H9 (cell line): ENCODE measurements around the gene ADORA2B. TPM values are rescaled to one million over a fixed set of nuclear protein-coding genes. Genes with fewer than 3 reads are reported as not detected.
A peak's percentile ranks its signal among the peaks of the same experiment; 100 is the strongest.

ENCODE experiments used
- DNase-seq: peaks from one replicate; pipeline ENCODE4 v3.0.0-alpha.2; 2017
- H2AFZ ChIP-seq: one replicate; pipeline ENCODE4 v1.6.1; 2013; ENCODE audit warnings: mild to moderate bottlenecking, low read length, control low read depth, moderate library complexity
- H2AK5ac ChIP-seq: 2 replicates; pipeline ENCODE4 v1.6.1; 2013; ENCODE audit warnings: low read length, control low read depth, mixed read lengths; ENCODE audit not compliant: insufficient read length
- H2BK120ac ChIP-seq: one replicate; pipeline ENCODE4 v1.6.1; 2013; ENCODE audit warnings: low read depth, mild to moderate bottlenecking, low read length, control low read depth, inconsistent platforms; ENCODE audit not compliant: poor library complexity, severe bottlenecking
- H2BK12ac ChIP-seq: 2 replicates; pipeline ENCODE4 v1.6.1; 2013; ENCODE audit warnings: low read length, control low read depth, mixed read lengths, low read depth; ENCODE audit not compliant: insufficient read length
- H2BK15ac ChIP-seq: 2 replicates; pipeline ENCODE4 v1.6.1; 2013; ENCODE audit warnings: low read depth, low read length, control low read depth
- H2BK20ac ChIP-seq: one replicate; pipeline ENCODE4 v1.6.1; 2013; ENCODE audit warnings: low read depth, mild to moderate bottlenecking, low read length, control low read depth, inconsistent platforms; ENCODE audit not compliant: poor library complexity, severe bottlenecking
- H2BK5ac ChIP-seq: 2 replicates; pipeline ENCODE4 v1.6.1; 2013; ENCODE audit warnings: low read length, control low read depth, mixed read lengths; ENCODE audit not compliant: insufficient read length
- H3K14ac ChIP-seq: 2 replicates; pipeline ENCODE4 v1.6.1; 2013; ENCODE audit warnings: low read length, control low read depth; ENCODE audit not compliant: insufficient read depth
- H3K18ac ChIP-seq: 2 replicates; pipeline ENCODE4 v1.6.1; 2013; ENCODE audit warnings: low read depth, mild to moderate bottlenecking, mixed read lengths, low read length, control low read depth; ENCODE audit not compliant: insufficient read length
- H3K23ac ChIP-seq: 2 replicates; pipeline ENCODE4 v1.6.1; 2013; ENCODE audit warnings: low read length, control low read depth, mixed read lengths, low read depth; ENCODE audit not compliant: insufficient read length
- H3K23me2 ChIP-seq: 2 replicates; pipeline ENCODE4 v1.6.1; 2013; ENCODE audit warnings: low read depth, mild to moderate bottlenecking, mixed read lengths, low read length, control low read depth; ENCODE audit not compliant: insufficient read length, poor library complexity, severe bottlenecking
- H3K27ac ChIP-seq: 2 replicates; pipeline ENCODE4 v1.5.1; 2013; ENCODE audit warnings: low read length, control low read depth, mixed read lengths, low read depth; ENCODE audit not compliant: insufficient read length
- H3K27me3 ChIP-seq: 2 replicates; pipeline ENCODE4 v1.6.1; 2013; ENCODE audit warnings: low read length, control low read depth, inconsistent platforms; ENCODE audit not compliant: insufficient read depth
- H3K4ac ChIP-seq: 2 replicates; pipeline ENCODE4 v1.6.1; 2013; ENCODE audit warnings: low read depth, mild to moderate bottlenecking, control low read depth, inconsistent platforms, low read length, moderate library complexity
- H3K4me1 ChIP-seq: 2 replicates; pipeline ENCODE4 v1.6.1; 2013; ENCODE audit warnings: low read length, control low read depth, inconsistent platforms; ENCODE audit not compliant: insufficient read depth
- H3K4me2 ChIP-seq: 2 replicates; pipeline ENCODE4 v1.6.1; 2013; ENCODE audit warnings: low read length, control low read depth, mixed read lengths; ENCODE audit not compliant: insufficient read length, insufficient read depth
- H3K56ac ChIP-seq: 2 replicates; pipeline ENCODE4 v1.6.1; 2013; ENCODE audit warnings: low read depth, mild to moderate bottlenecking, mixed read lengths, low read length, control low read depth; ENCODE audit not compliant: insufficient read length
- H3K79me1 ChIP-seq: 2 replicates; pipeline ENCODE4 v1.6.1; 2013; ENCODE audit warnings: low read depth, mild to moderate bottlenecking, moderate library complexity, low read length, control low read depth, inconsistent platforms; ENCODE audit not compliant: insufficient read depth, poor library complexity, severe bottlenecking
- H3K79me2 ChIP-seq: 2 replicates; pipeline ENCODE4 v1.6.1; 2013; ENCODE audit warnings: low read length, control low read depth, inconsistent platforms; ENCODE audit not compliant: insufficient read depth
- H3K9ac ChIP-seq: 2 replicates; pipeline ENCODE4 v1.6.1; 2013; ENCODE audit warnings: low read length, control low read depth, mixed read lengths; ENCODE audit not compliant: insufficient read length; ENCODE audit errors: extremely low read depth
- H3K9me3 ChIP-seq: one replicate; pipeline ENCODE4 v1.6.1; 2013; ENCODE audit warnings: low read depth, low read length, inconsistent platforms; ENCODE audit not compliant: control insufficient read depth
- H3T11ph ChIP-seq: one replicate; pipeline ENCODE4 v1.6.1; 2013; ENCODE audit warnings: mild to moderate bottlenecking, low read length, control low read depth, inconsistent platforms
- H4K20me1 ChIP-seq: one replicate; pipeline ENCODE4 v1.6.1; 2013; ENCODE audit not compliant: control insufficient read depth, insufficient read length, insufficient read depth
- H4K5ac ChIP-seq: 2 replicates; pipeline ENCODE4 v1.6.1; 2013; ENCODE audit warnings: low read depth, mild to moderate bottlenecking, mixed read lengths, low read length, control low read depth; ENCODE audit not compliant: insufficient read length
- H4K8ac ChIP-seq: replicated peaks from 2 replicates; pipeline ENCODE4 v1.6.1; 2013; ENCODE audit warnings: low read length, control low read depth, mixed read lengths, low read depth; ENCODE audit not compliant: insufficient read length
- H4K91ac ChIP-seq: 2 replicates; pipeline ENCODE4 v1.6.1; 2013; ENCODE audit warnings: low read depth, mild to moderate bottlenecking, moderate library complexity, mixed read lengths, low read length, control low read depth; ENCODE audit not compliant: insufficient read length
- H3K27ac Mint-ChIP-seq, 3 experiments: 2 replicates in 2 of 3; 3 replicates in 1 of 3; pipeline ENCODE4 v1.8.0; 2020 to 2021; ENCODE audit warnings: mixed read lengths in 3 of 3, mild to moderate bottlenecking in 1 of 3, moderate library complexity in 1 of 3
- H3K27me3 Mint-ChIP-seq: 2 replicates; pipeline ENCODE4 v1.8.0; 2021; ENCODE audit warnings: low read depth, mild to moderate bottlenecking, moderate library complexity, mixed read lengths
- H3K36me3 Mint-ChIP-seq, 3 experiments: 2 replicates in 2 of 3; 3 replicates in 1 of 3; pipeline ENCODE4 v1.8.0; 2020 to 2021; ENCODE audit warnings: low read depth in 3 of 3, mixed read lengths in 3 of 3; ENCODE audit not compliant: insufficient read depth in 1 of 3
- H3K4me1 Mint-ChIP-seq, 2 experiments: 2 replicates each; pipeline ENCODE4 v1.8.0; 2020; ENCODE audit warnings: mixed read lengths in 2 of 2
- H3K4me3 Mint-ChIP-seq, 2 experiments: 2 replicates in 1 of 2; 3 replicates in 1 of 2; pipeline ENCODE4 v1.8.0; 2020 to 2021; ENCODE audit warnings: mild to moderate bottlenecking in 2 of 2, mixed read lengths in 2 of 2, moderate library complexity in 1 of 2
- H3K9me3 Mint-ChIP-seq, 2 experiments: 2 replicates in 1 of 2; 3 replicates in 1 of 2; pipeline ENCODE4 v1.8.0; 2020; ENCODE audit warnings: mild to moderate bottlenecking in 2 of 2, mixed read lengths in 2 of 2, moderate library complexity in 1 of 2
- CTCF ChIP-seq: fragments of 200-600 bp; sonication (generic); conservative IDR thresholded peaks from 3 replicates; pipeline ENCODE4 v1.8.0; 2021; ENCODE audit warnings: antibody characterized with exemption, mild to moderate bottlenecking
- WGBS: extraction: QIAGEN DNeasy Blood & Tissue Kit; methylation state at CpG from one replicate; pipeline ENCODE4 v1.1.7; 2013; ENCODE audit warnings: missing lambda C conversion rate, low lambda C conversion rate, mixed read lengths; ENCODE audit not compliant: insufficient read length; ENCODE audit errors: extremely low coverage; 5-methylcytosine and 5-hydroxymethylcytosine counted together
- total RNA-seq: library from RNA; stranded (reverse); gene quantifications from 2 replicates; pipeline ENCODE4 v1.2.1, GENCODE V29; 2021

The ADORA2B gene
- total RNA-seq, 1 experiment from 2014 or later = 3.1 TPM

GRCh38 chr17:16025202-16025601 lies 80.3 kb downstream of the ADORA2B start:
- TF ChIP-seq CTCF = no peak
- H3K4ac ChIP-seq = no peak overlapping the region
- H3K18ac ChIP-seq = no peak overlapping the region
- no peak overlapping the region for H4K8ac ChIP-seq
- peaks cover 2% of the 10 kb centered on the region for H4K20me1 ChIP-seq
- no peak overlapping the region for H2BK5ac ChIP-seq
- H3K4me3 Mint-ChIP-seq = no peak overlapping the region
- H3K56ac ChIP-seq = no peak overlapping the region
- H3K79me1 ChIP-seq = no peaks in the 10 kb centered on the region
- H2AFZ ChIP-seq = no peak overlapping the region
- H3K27me3 Mint-ChIP-seq = no peaks in the 10 kb centered on the region
- no peaks in the 10 kb centered on the region for H3K23me2 ChIP-seq
- no peak overlapping the region for H2BK120ac ChIP-seq
- no peaks in the 10 kb centered on the region; a peak in 2 of 5 replicates for H3K9me3 Mint-ChIP-seq
- H3K4me1 Mint-ChIP-seq = peaks cover 0 to 5% of the 10 kb centered on the region in 2 experiments; a peak in 2 of 4 replicates
- peaks cover 38 to 88% (median 70%) of the 10 kb centered on the region in 3 experiments for H3K36me3 Mint-ChIP-seq
- H2AK5ac ChIP-seq = no peak overlapping the region
- H2BK12ac ChIP-seq = no peak overlapping the region
- no peak overlapping the region for H3K14ac ChIP-seq
- H3K9me3 ChIP-seq = no peaks in the 10 kb centered on the region
- no peak overlapping the region for H4K91ac ChIP-seq
- peak overlapping the region in 1 of 3 experiments; percentile 52; a peak in 3 of 7 replicates for H3K27ac Mint-ChIP-seq
- H4K5ac ChIP-seq = no peak overlapping the region
- H3T11ph ChIP-seq = no peak overlapping the region
- no peak overlapping the region for H2BK15ac ChIP-seq
- no peaks in the 10 kb centered on the region for H3K27me3 ChIP-seq
- H3K9ac ChIP-seq = no peak overlapping the region
- no peak overlapping the region for H3K4me2 ChIP-seq
- no peaks in the 10 kb centered on the region for H3K79me2 ChIP-seq
- no peak overlapping the region for H3K23ac ChIP-seq
- H2BK20ac ChIP-seq = no peak overlapping the region
- no peak overlapping the region for H3K27ac ChIP-seq
- no peak for DNase-seq
- no peaks in the 10 kb centered on the region for H3K4me1 ChIP-seq
- WGBS = no CpG with 5 or more reads among the region's 1 CpG

Other genes starting within 250 kb of the ADORA2B start
- 101 and 109 TPM in 2 replicates for gene ZNF286A, start 245.4 kb upstream of the ADORA2B start, total RNA-seq
- 0.77 and 0.83 TPM in 2 replicates for gene TBC1D26, start 212.8 kb upstream of the ADORA2B start, total RNA-seq
- 35.8 and 37.8 TPM in 2 replicates for gene ZSWIM7, start 54.6 kb downstream of the ADORA2B start, total RNA-seq
- 59.5 and 64.3 TPM in 2 replicates for gene TTC19, start 54.7 kb downstream of the ADORA2B start, total RNA-seq